ENCODE measurements around the gene GID4. TPM values are rescaled to one million over a fixed set of nuclear protein-coding genes. Genes with fewer than 3 reads are reported as not detected.

Gene GID4
- total RNA-seq, 1 experiment from 2014 or later = 9.8 TPM

DNA sequence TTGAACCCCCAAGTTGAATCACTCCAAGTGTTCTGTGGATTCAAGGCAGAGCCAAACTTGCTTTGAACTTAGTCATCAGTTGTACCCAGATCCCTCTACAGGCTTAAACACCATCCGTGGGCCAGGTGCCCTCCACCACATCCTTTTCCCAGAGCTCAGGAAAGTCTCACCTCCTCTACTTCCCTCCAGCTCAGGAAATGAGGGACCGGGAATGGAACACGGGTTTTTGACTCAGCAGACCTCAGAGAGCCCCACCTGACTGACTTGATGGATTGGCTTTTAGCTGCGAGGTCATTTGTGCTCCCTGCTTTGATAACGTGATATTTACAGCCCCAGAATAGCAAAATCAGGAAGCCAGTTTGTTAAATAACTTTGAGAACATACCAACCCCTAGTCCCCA lies 20.1 kb downstream of the GID4 start:
- no peaks in the 10 kb centered on the region for H3K9me3 Mint-ChIP-seq (ENCODE audit: unreplicated experiment)
- no peak overlapping the region for H3K4me3 Mint-ChIP-seq (ENCODE audit: unreplicated experiment)
- H3K27me3 Mint-ChIP-seq (ENCODE audit: insufficient read depth, unreplicated experiment) = no peaks in the 10 kb centered on the region
- POLR2A ChIA-PET = interaction anchor here (0.7 to 1.7 kb wide), 2 partner anchors 11 to 13 kb away, joined by 4 to 11 read pairs; no protein-coding TSS in a partner anchor
- TF ChIP-seq CTCF (IDR thresholded peaks at IDR 0.05; ENCODE audit: unreplicated experiment) = no peak
- no peak for DNase-seq (ENCODE audit: unreplicated experiment)
- intact Hi-C loops (cut with micrococcal nuclease) = no loop called here
- BruUV-seq (replicated peaks) = no TSS peak
- H3K27ac Mint-ChIP-seq (ENCODE audit: low read depth, unreplicated experiment) = no peak overlapping the region
- peaks cover 59% of the 10 kb centered on the region for H3K36me3 Mint-ChIP-seq (ENCODE audit: insufficient read depth, unreplicated experiment)
- H3K4me1 Mint-ChIP-seq (ENCODE audit: insufficient read depth, unreplicated experiment) = no peaks in the 10 kb centered on the region
- CTCF ChIA-PET = interaction anchor here (0.8 kb wide), 1 partner anchor 239 kb away, joined by 3 read pairs; no protein-coding TSS in a partner anchor

GRCh38 chr17:18064053-18064452 lies 24.8 kb downstream of the GID4 start:
- Mint-ChIP-seq H3K4me1 (ENCODE audit: insufficient read depth, unreplicated experiment) (no peaks in the 10 kb centered on the region), H3K27ac (ENCODE audit: low read depth, unreplicated experiment) (no peak overlapping the region), H3K27me3 (ENCODE audit: insufficient read depth, unreplicated experiment) (no peaks in the 10 kb centered on the region), H3K36me3 (ENCODE audit: insufficient read depth, unreplicated experiment) (peaks cover 28% of the 10 kb centered on the region), H3K9me3 (ENCODE audit: unreplicated experiment) (no peaks in the 10 kb centered on the region), H3K4me3 (ENCODE audit: unreplicated experiment) (no peak overlapping the region)
- ChIA-PET CTCF (interaction anchor here (0.6 to 0.7 kb wide), 2 partner anchors 15 to 486 kb away, joined by 3 to 5 read pairs; no protein-coding TSS in a partner anchor), POLR2A (no interaction called here)
- no peak for TF ChIP-seq CTCF (IDR thresholded peaks at IDR 0.05; ENCODE audit: unreplicated experiment)
- no TSS peak for BruUV-seq (replicated peaks)
- DNase-seq (ENCODE audit: unreplicated experiment) = no peak
- intact Hi-C loops (cut with micrococcal nuclease) = no loop called here

GRCh38 chr17:18065546-18065945 lies 26.3 kb downstream of the GID4 start:
- BruUV-seq (replicated peaks) = no TSS peak
- H3K27me3 Mint-ChIP-seq (ENCODE audit: insufficient read depth, unreplicated experiment) = no peaks in the 10 kb centered on the region
- H3K4me1 Mint-ChIP-seq (ENCODE audit: insufficient read depth, unreplicated experiment) = no peaks in the 10 kb centered on the region
- CTCF ChIA-PET = no interaction called here
- H3K4me3 Mint-ChIP-seq (ENCODE audit: unreplicated experiment) = no peak overlapping the region
- TF ChIP-seq CTCF (IDR thresholded peaks at IDR 0.05; ENCODE audit: unreplicated experiment) = no peak
- H3K36me3 Mint-ChIP-seq (ENCODE audit: insufficient read depth, unreplicated experiment) = peaks cover 18% of the 10 kb centered on the region
- intact Hi-C loops (cut with micrococcal nuclease) = no loop called here
- no peaks in the 10 kb centered on the region for H3K9me3 Mint-ChIP-seq (ENCODE audit: unreplicated experiment)
- POLR2A ChIA-PET = no interaction called here
- DNase-seq (ENCODE audit: unreplicated experiment) = no peak
- no peak overlapping the region for H3K27ac Mint-ChIP-seq (ENCODE audit: low read depth, unreplicated experiment)

DNA sequence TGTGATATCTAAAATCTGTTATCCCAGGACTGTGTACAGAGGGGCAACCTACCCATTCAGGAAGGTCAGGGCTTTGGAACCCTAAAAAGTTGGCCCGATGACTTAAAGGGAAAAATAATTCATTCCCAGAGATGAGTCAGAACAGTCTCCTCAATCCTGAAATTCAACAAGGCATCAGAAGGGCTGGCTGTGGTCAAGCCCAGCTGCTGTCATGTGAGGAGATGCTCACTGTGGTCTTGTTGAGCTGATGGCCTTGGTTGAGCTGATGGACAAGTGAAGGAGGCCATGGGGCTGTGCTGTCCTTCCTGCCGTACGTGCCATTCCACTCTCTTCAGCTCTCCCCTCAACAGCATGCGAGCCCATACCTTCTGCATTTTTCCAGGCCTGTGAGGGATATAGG lies 27.7 kb downstream of the GID4 start:
- Mint-ChIP-seq H3K36me3 (ENCODE audit: insufficient read depth, unreplicated experiment) (peaks cover 18% of the 10 kb centered on the region), H3K4me1 (ENCODE audit: insufficient read depth, unreplicated experiment) (no peaks in the 10 kb centered on the region), H3K27ac (ENCODE audit: low read depth, unreplicated experiment) (no peak overlapping the region), H3K4me3 (ENCODE audit: unreplicated experiment) (no peak overlapping the region), H3K27me3 (ENCODE audit: insufficient read depth, unreplicated experiment) (no peaks in the 10 kb centered on the region), H3K9me3 (ENCODE audit: unreplicated experiment) (no peaks in the 10 kb centered on the region)
- intact Hi-C loops (cut with micrococcal nuclease) = no loop called here
- POLR2A ChIA-PET = no interaction called here
- CTCF ChIA-PET = interaction anchor here (0.6 to 0.7 kb wide), 2 partner anchors 32 to 872 kb away, joined by 3 read pairs; no protein-coding TSS in a partner anchor
- BruUV-seq (replicated peaks) = no TSS peak
- no peak for TF ChIP-seq CTCF (IDR thresholded peaks at IDR 0.05; ENCODE audit: unreplicated experiment)
- no peak for DNase-seq (ENCODE audit: unreplicated experiment)

Measured in MCF 10A (cell line).